ENCODE results near the gene ZNF638. TPM values are rescaled to one million over a fixed set of nuclear protein-coding genes. Genes with fewer than 3 reads are reported as not detected.

The ZNF638 gene
- total and polyA plus RNA-seq, 2 of the 8 experiments (the other 6 are each of a cell fraction or from before 2014, with no cell fraction given) = 45.3 to 143 TPM

DNA sequence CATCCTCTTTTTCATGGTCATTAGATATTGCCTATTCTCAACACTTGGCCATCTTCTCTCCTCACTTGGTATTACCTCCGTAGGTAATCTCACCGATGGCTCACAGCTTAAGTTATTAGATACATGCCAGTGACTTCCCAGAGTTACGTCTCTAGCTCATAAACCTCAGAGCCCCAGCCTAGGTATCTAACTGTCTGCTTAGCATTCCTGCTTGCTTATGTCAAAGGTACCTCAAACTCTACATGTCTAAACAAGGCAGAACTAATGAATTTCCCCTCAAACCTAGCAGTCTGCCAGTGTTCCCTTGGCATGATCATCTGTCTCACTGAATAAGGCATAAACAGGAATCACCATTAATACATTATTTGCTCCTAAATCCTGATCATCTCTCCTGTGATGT is 27.7 kb upstream of the ZNF638 start (continued):
- TF ChIP-seq CBX8 (IDR thresholded peaks at IDR 0.05; ENCODE audit: borderline replicate concordance, low read depth, low read length) = no peak
- TF ChIP-seq GABPA (IDR thresholded peaks at IDR 0.05; ENCODE audit: borderline replicate concordance, insufficient read depth, low read length) = no peak
- TF ChIP-seq RFX5 (IDR thresholded peaks at IDR 0.05; ENCODE audit: borderline replicate concordance, low read depth, low read length) = no peak

Data from H1 (cell line).